ENCODE data around the gene HCRTR1.

HCRTR1 gene

GRCh38 chr1:31600641-31601040, 16.8 kb upstream of the HCRTR1 start:
- no peak for FAIRE-seq

DNA sequence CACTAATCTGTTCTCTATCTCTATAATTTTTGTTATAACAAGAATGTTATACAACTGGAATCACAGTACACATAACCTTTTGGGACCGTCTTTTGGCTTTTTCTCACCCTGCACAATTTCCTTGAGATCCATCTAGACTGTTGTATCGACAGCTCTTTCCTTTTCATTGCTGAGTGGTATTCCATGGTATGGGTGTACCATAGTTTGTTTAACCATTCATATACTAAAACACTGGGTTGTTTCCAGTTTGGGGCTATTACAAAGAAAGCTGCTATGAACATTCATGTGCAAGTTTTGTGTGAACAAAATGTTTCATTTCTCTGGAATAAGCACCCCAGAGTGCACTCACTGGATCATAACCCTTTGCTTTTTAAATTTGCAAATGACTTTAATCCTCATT, 15.4 kb upstream of the HCRTR1 start:
- FAIRE-seq, result no peak

DNA sequence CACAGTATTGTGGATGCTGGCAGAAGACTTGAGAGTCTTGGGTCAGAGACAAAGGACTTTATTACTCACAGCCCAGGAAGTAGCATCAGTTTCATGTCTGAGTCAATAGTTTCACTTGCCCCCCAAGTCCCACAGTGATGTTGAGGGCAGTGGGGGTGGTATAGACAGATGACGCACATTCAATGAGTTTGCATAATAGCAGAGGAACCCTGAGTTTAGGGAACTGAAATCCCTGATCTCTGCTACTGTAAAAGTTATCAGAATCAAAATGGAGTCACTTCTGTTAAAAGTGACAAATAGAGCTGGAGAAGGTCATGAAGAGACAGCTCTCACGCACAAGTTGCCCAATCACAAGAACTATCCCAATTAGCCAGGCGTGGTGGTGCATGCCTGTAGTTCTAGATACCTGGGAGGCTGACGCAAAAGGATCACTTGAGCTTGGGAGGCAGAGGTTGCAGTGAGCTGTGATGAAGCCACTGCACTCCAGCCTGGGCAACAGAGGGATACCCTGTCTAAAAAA, 11.5 kb upstream of the HCRTR1 start:
- FAIRE-seq, result no peak

DNA sequence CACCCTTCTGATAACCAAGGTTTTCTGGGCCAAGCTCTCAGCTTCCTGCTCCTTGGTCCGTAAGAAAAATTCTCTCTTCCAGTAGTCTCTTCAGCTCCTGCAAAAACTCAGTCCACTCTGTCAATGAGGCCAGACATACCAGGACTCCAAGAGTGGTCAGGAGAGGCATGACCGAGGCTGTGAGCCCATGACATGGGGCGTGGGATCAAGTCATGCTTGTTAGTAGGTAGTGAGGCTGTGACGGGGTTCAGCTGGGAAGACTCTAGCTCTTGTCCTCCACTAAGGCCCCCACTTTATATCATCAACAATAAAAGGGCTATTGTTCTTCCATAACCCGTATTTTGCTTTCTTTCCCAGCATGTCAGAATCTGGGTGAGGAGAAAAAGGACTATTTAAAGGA, 10.1 kb upstream of the HCRTR1 start:
- FAIRE-seq, result no peak

GRCh38 chr1:31609514-31610118, 7.9 kb upstream of the HCRTR1 start:
- no peak for FAIRE-seq

DNA sequence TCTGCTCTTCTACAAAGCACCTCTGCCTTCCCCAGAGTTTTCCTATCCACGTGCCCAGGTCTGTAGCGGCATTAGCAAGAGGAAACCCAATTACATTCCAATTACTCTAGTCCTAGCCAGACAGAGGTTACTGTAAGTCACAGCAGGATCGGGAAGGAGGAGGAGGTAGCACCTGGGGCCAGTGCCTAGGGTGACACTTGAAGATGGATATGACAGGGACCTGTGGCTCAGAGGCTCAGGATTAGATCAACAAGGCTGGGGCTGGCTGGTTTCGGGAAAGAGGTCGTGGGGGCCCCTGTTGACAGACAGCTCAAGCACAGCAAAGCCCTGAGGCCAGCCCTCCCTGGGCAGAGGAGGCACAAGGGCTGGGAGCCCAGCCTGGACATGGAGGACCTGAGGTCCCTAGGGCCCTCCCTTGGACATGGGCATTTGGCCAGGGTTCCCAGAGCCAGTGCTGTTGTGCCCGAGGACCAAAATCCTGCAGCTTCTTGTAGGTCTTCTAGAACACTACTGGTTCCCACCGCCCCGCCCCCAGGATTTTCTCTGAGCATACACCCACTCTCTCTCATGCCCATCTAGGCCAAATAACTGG, 3.0 kb upstream of the HCRTR1 start:
- no peak for FAIRE-seq

GRCh38 chr1:31615414-31615813, 2.1 kb upstream of the HCRTR1 start:
- no peak for FAIRE-seq

GRCh38 chr1:31615939-31616338, 1.6 kb upstream of the HCRTR1 start:
- no peak for FAIRE-seq

DNA sequence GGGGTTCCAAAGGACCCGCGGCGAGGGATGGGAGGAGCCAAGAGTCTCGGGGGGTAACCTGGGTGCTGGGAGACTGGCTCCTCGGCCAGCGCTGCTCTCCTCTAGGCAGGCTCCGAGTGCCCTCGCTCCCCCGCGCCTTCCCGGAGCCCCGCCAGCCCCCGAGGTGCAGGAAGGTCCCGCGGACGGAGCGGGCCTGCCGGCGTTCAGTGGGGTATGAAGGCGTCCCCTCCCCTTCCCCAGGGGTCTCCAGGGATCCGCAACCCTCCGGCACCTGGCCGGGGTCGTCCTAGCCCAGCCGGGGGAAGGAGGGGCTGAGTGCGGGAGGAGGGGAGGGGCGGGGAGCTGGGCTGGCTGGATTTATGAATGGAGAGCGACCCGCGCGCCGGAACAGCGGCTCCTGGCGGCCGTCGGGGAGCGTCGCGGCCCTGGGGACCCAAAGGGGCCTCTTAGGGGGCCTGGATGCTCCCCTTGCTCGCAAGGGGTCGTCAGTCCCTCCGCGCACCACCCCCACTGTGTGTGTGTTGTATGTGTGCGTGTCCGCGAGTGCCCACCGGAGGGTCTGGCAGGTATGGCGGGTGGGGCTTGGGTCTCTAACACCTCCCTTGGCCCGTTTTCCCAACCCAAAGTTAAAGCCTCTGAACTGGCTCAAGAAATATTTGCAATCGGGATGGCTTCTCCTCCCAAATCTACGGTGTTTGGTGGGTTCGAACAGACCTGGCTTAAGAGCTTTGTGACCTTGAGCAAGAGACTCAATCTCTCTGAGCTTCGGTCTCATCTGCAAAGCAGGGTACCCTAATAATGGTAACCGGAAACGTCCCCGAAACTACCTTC, 642 bp downstream of the HCRTR1 start:
- no peak for FAIRE-seq

DNA sequence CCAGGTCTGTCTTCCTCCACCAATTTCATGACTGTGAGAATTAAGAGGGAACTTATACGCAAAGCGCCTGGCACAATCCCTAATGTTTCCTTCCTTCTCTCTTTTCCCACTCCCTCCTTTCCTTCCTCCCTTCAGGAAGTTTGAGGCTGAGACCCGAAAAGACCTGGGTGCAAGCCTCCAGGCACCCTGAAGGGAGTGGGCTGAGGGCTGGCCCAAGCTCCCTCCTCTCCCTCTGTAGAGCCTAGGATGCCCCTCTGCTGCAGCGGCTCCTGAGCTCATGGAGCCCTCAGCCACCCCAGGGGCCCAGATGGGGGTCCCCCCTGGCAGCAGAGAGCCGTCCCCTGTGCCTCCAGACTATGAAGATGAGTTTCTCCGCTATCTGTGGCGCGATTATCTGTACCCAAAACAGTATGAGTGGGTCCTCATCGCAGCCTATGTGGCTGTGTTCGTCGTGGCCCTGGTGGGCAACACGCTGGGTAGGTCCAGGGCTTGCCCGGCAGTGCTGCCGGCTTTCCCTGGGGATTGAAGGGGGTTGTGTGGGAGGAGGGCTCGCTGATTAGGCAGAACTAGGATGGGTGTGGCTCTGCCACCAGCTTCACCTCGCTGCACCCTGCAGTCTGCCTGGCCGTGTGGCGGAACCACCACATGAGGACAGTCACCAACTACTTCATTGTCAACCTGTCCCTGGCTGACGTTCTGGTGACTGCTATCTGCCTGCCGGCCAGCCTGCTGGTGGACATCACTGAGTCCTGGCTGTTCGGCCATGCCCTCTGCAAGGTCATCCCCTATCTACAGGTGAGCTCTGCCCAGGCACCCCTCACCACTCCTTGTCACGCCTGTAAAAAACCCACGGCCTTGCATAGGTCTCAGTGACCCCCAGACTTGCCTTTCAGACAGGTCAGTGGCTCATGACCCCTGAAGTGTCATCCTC, 1.7 kb downstream of the HCRTR1 start:
- no peak for FAIRE-seq

- FAIRE-seq, result no peak
These were observed 3.4 kb downstream of the HCRTR1 start for GRCh38 chr1:31620631-31621497.

DNA sequence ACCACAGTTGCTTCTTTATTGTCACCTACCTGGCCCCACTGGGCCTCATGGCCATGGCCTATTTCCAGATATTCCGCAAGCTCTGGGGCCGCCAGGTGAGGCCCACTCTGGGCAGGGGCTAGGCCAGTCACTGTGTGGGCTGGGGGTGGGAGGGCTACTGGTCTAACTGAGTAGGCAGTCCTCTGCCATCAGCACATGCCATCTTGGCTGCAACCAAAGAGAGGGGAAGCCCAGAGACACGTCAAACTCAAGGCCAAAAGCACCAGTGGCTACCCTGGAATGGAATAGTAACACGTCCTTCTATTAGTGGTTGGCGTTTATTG, 4.0 kb downstream of the HCRTR1 start:
- FAIRE-seq, result no peak

DNA sequence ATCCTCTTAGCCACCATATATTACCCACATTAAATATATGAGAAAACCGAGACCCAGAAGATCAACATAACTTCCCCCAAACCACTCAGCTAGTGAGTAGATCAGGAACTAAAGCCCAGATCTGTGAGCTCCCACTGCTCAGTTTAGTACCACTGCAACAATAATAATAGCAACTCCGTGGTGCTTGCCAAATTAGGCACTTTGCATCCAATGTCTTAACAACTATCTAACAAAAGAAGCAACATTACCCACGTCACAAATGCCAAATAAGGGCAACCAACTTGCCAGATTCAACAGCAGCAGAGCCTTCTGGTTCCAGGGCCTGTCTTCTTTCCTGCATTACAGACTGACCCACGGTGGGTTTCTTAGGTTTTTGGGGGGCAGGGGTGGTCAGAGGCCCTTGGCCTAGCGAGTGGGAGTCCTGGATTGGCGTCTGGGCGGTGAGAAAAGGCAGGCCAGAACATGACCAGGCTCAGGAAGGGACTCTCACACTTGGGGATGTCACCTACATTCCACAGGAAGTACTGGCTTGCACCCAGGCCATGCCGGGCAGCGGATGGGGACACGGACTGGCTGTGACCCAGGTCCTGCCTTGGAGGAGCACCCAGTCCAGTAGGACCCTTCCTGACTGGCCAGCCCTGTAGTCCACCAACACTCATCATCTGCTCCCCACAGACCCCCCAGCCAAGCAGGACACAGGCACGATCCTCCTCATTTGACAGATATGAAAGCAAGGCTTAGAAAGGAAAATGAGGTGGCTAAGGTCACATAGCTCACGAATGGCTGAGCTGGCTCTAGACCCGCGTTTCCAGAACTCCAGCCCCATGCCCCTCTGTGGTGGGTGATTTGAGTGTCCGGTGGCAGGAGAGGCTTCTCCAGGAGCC, 4.6 kb downstream of the HCRTR1 start:
- FAIRE-seq, result no peak

DNA sequence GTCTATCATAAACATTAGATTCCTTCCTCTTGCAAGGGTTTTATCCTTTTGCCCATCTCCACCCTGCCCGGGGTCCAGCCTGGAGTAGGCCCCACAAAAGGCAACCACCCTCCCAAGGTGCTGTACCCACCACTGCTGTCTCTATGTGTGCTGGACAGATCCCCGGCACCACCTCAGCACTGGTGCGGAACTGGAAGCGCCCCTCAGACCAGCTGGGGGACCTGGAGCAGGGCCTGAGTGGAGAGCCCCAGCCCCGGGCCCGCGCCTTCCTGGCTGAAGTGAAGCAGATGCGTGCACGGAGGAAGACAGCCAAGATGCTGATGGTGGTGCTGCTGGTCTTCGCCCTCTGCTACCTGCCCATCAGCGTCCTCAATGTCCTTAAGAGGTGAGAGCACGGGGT, 5.9 kb downstream of the HCRTR1 start:
- FAIRE-seq, result no peak

DNA sequence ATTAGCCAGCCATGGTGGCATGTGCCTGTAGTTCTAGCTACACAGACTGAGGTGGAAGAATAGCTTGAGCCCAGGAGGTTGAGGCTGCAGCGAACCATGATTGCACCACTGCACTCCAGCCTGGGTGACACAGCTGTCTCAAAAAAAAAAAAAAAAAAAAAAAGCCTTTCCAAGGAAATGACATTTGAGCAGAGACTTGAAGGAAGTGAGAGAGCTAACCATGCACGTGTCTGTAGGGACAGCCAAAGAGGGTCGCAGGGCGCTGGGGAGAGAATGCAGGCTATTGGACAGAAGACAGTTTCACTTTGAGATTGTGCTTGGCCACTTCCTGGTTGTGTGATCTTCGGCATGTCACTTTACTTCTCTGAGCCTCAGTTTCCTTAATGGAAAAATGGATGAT, 6.8 kb downstream of the HCRTR1 start:
- FAIRE-seq, result no peak

GRCh38 chr1:31624731-31625514, 7.4 kb downstream of the HCRTR1 start:
- FAIRE-seq, result no peak

DNA sequence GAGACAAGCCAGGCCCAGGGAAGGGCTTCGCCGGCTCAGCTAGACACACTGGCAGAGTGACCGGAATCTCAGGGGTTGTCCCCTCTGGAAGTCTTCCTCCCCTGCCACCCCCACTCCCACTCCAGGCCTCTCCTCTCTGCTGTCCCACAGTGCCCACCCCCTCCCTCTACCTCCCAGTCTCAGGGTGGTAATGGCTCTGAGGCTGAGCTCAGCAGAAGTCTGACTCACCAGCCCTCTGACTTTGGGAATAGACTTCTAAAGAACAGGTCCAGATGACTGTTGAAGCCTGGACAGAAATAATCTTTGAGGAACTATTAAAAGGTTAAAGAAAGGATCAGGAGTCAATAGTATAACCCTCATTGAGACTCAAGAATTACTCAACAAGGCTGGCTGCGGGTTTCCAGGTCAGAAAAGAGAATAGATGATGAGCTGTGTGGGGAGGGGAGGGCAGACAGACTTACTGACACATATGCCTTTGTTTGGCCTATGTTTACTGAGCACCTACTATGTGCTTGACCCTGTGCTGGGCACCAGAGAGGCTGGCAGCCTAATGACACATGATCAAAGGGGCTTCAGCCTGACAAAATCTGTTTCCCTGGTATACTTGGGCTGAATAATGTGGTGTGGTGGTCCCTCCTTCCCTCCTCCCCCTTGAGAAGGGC, 8.2 kb downstream of the HCRTR1 start:
- no peak for FAIRE-seq

DNA sequence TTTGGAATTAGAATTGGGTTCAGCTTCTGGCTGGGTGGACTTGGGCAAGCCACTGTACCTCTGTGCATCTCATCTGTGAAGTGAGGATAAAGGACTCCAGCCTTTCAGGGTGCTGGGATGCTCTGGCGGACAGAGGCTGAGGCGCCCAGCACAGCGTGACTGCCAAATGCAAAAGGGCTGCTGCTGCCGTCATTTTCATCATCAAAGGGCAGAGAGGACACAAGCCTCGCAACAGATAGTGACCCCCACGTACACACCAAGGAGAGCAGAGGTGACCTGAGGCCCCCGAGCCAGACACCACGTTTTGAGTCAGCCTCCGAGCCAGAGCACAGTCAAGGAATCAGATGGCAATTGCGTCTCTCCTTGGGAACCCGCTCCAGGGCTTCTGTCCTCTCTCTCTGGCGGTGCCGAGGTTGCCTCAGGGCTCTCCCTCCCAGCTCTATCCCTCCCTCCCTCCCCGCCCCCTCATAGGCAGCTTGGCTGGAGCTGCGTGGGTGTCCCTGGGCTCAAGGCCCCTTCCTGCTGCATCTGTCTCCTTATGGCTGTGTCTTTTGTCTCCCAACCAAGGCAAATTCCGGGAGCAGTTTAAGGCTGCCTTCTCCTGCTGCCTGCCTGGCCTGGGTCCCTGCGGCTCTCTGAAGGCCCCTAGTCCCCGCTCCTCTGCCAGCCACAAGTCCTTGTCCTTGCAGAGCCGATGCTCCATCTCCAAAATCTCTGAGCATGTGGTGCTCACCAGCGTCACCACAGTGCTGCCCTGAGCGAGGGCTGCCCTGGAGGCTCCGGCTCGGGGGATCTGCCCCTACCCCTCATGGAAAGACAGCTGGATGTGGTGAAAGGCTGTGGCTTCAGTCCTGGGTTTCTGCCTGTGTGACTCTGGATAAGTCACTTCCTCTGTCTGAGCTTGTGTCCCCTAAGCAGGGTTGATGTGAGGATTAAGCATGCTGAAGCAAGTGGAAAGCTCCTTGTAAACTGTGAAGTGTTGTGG, 9.0 kb downstream of the HCRTR1 start:
- no peak for FAIRE-seq

Data from G401.6 (cell line).